Measurements from ENCODE around the gene PRKN.

DNA sequence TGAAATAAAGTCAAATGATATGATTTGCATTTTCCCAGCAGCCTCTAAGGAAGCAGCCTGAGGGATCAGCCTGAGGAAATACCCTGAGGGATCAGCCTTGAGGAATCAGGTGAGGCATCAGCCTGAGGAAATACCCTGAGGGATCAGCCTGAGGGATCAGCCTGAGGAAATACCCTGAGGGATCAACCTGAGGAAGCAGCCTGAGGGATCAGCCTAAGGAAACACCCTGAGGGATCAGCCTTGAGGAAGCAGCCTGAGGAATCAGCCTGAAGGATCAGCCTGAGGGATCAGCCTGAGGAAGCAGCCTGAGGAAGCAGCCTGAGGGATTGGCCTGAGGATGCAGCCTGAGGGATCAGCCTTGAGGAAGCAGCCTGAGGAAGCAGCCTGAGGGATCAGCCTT is 784.0 kb downstream of the PRKN start:
- TF ChIP-seq, protein P1, sequence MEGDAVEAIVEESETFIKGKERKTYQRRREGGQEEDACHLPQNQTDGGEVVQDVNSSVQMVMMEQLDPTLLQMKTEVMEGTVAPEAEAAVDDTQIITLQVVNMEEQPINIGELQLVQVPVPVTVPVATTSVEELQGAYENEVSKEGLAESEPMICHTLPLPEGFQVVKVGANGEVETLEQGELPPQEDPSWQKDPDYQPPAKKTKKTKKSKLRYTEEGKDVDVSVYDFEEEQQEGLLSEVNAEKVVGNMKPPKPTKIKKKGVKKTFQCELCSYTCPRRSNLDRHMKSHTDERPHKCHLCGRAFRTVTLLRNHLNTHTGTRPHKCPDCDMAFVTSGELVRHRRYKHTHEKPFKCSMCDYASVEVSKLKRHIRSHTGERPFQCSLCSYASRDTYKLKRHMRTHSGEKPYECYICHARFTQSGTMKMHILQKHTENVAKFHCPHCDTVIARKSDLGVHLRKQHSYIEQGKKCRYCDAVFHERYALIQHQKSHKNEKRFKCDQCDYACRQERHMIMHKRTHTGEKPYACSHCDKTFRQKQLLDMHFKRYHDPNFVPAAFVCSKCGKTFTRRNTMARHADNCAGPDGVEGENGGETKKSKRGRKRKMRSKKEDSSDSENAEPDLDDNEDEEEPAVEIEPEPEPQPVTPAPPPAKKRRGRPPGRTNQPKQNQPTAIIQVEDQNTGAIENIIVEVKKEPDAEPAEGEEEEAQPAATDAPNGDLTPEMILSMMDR (IDR thresholded peaks at IDR 0.05): no peak
- TF ChIP-seq POLR2A (IDR thresholded peaks at IDR 0.05): no peak
